Prostate gland (tissue), 2 donors: ENCODE measurements around the gene PDE2A.

Experiments
- POLR2A ChIP-seq: fragments of 450-650 bp; IDR thresholded peaks from one replicate; pipeline ENCODE4 v1.6.1; 2016; ENCODE audit warnings: antibody characterized with exemption, mild to moderate bottlenecking
- POLR2AphosphoS5 ChIP-seq: sonication (generic); formaldehyde crosslinking; IDR thresholded peaks from one replicate; pipeline ENCODE4 v1.6.1; 2017; ENCODE audit warnings: antibody characterized with exemption
- TF ChIP-seq, protein P1 (sequence below), 4 experiments: fragments of 200-600 bp in 2 of 4; fragments of 450-650 bp in 2 of 4; sonication (generic) in 2 of 4; IDR thresholded peaks; 1 replicate in 3 of 4; 2 replicates in 1 of 4; pipeline ENCODE4 v1.5.1; 2016 to 2019; ENCODE audit warnings: antibody characterized with exemption in 4 of 4, mild to moderate bottlenecking in 2 of 4, moderate library complexity in 2 of 4

DNA sequence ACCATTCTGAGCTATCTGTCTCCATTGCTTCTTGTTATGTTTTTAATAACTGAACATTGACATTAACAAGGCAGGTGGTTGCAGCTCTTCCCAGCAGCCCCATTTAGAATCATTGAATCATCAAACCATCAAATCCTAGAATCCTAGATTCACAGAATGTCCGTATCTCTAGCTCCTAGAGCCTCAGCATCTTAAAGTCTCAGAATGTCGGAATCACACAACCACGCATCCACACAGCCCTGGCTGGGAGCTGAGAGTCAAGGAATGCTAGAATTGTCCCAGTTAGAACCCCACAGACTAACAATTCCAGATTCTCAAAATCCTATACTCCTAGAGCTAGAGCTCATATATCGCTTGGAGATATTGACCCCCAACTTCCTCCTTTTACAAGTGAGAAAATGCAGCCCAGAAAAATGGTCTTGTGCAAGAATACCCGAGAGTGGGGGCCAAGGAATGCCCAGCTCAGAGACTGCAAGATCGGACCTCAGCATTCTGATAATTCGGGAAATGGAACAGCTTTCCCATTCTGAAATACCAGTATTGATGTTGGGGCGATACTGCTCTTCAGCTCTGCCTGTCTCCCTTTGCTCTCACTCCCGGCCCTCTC lies 38.8 kb downstream of the PDE2A start:
- TF ChIP-seq, protein P1, sequence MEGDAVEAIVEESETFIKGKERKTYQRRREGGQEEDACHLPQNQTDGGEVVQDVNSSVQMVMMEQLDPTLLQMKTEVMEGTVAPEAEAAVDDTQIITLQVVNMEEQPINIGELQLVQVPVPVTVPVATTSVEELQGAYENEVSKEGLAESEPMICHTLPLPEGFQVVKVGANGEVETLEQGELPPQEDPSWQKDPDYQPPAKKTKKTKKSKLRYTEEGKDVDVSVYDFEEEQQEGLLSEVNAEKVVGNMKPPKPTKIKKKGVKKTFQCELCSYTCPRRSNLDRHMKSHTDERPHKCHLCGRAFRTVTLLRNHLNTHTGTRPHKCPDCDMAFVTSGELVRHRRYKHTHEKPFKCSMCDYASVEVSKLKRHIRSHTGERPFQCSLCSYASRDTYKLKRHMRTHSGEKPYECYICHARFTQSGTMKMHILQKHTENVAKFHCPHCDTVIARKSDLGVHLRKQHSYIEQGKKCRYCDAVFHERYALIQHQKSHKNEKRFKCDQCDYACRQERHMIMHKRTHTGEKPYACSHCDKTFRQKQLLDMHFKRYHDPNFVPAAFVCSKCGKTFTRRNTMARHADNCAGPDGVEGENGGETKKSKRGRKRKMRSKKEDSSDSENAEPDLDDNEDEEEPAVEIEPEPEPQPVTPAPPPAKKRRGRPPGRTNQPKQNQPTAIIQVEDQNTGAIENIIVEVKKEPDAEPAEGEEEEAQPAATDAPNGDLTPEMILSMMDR (IDR thresholded peaks at IDR 0.05): no peak
- TF ChIP-seq POLR2A: no peak
- TF ChIP-seq POLR2AphosphoS5: no peak
